Tibial nerve (tissue), 4 donors: ENCODE data around the gene PCSK2.

Source experiments
- EP300 ChIP-seq, 2 donors: sonication (generic); formaldehyde crosslinking; IDR thresholded peaks; one replicate each; pipeline ENCODE4 v1.6.1; 2017; ENCODE audit warnings: antibody characterized with exemption in 2 of 2, mild to moderate bottlenecking in 1 of 2
- POLR2A ChIP-seq, 2 donors: fragments of 450-650 bp; IDR thresholded peaks; one replicate each; pipeline ENCODE4 v1.6.1; 2017; ENCODE audit warnings: antibody characterized with exemption in 2 of 2, mild to moderate bottlenecking in 2 of 2, moderate library complexity in 2 of 2
- TF ChIP-seq, protein P1 (sequence below), 5 experiments: fragments of 200-600 bp in 3 of 5; fragments of 450-650 bp in 2 of 5; sonication (generic) in 3 of 5; IDR thresholded peaks; one replicate each; pipeline ENCODE4 v1.5.1; 2016 to 2019; ENCODE audit warnings: antibody characterized with exemption in 5 of 5, mild to moderate bottlenecking in 3 of 5, moderate library complexity in 2 of 5

DNA sequence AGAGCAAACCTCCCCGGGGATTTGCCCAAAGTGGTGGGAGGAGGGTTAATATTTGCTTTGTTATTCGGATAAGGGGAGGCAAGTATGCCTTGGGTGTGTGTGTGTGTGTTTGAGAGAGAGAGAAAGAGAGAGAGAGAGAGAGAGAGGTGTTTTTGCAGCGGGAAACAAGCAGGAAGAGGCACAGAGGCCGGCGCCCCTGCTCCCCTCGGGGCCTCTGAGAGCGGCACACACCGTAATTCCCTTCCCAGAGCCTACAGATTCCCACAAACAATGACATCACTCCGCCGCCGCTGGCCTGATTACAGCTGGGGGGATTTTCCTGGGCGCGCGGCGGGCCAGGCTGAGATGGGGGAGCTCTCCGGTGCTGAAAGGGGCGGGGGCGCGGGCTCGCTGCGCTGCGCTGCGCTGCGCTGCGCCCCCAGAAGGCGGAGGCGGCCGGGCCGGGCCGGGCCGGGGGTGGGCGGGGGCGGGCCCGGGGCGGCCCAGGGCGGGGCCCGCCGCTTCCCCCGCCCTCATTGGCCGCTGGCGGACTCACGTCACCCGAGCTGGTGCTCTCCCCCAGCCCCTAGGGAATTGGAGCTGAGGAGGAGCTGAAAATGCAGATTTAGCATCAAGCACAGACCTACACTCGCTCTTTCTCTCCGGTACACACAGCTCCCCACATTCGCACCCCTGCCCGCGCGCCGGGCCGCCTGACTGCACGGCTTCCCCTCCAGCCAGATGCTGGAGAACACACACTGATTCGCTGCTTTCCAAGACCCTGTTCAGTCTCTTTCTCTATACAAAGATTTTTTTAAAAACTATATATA lies at the start of gene PCSK2:
- no peak for TF ChIP-seq POLR2A (IDR thresholded peaks at IDR 0.05)
- TF ChIP-seq EP300 (IDR thresholded peaks at IDR 0.05): no peak
- TF ChIP-seq, protein P1, sequence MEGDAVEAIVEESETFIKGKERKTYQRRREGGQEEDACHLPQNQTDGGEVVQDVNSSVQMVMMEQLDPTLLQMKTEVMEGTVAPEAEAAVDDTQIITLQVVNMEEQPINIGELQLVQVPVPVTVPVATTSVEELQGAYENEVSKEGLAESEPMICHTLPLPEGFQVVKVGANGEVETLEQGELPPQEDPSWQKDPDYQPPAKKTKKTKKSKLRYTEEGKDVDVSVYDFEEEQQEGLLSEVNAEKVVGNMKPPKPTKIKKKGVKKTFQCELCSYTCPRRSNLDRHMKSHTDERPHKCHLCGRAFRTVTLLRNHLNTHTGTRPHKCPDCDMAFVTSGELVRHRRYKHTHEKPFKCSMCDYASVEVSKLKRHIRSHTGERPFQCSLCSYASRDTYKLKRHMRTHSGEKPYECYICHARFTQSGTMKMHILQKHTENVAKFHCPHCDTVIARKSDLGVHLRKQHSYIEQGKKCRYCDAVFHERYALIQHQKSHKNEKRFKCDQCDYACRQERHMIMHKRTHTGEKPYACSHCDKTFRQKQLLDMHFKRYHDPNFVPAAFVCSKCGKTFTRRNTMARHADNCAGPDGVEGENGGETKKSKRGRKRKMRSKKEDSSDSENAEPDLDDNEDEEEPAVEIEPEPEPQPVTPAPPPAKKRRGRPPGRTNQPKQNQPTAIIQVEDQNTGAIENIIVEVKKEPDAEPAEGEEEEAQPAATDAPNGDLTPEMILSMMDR (IDR thresholded peaks at IDR 0.05): peak in 2 of 5 experiments; percentile 4 to 9
